Tibial nerve (tissue), 4 donors: ENCODE data around the gene SDK2.

ENCODE experiments used
- CTCF ChIP-seq, 5 experiments: fragments of 200-600 bp in 3 of 5; fragments of 450-650 bp in 2 of 5; sonication (generic) in 3 of 5; IDR thresholded peaks; one replicate each; pipeline ENCODE4 v1.5.1; 2016 to 2019; ENCODE audit warnings: antibody characterized with exemption in 5 of 5, mild to moderate bottlenecking in 3 of 5, moderate library complexity in 2 of 5
- EP300 ChIP-seq, 2 donors: sonication (generic); formaldehyde crosslinking; IDR thresholded peaks; one replicate each; pipeline ENCODE4 v1.6.1; 2017; ENCODE audit warnings: antibody characterized with exemption in 2 of 2, mild to moderate bottlenecking in 1 of 2
- POLR2A ChIP-seq, 2 donors: fragments of 450-650 bp; IDR thresholded peaks; one replicate each; pipeline ENCODE4 v1.6.1; 2017; ENCODE audit warnings: antibody characterized with exemption in 2 of 2, mild to moderate bottlenecking in 2 of 2, moderate library complexity in 2 of 2

- TF ChIP-seq CTCF (IDR thresholded peaks at IDR 0.05) (no peak), EP300 (IDR thresholded peaks at IDR 0.05) (no peak), POLR2A (IDR thresholded peaks at IDR 0.05) (no peak)
Measured at GRCh38 chr17:73498176-73498575, 146.1 kb downstream of the SDK2 start.
